ENCODE results near the gene KCNB1.
"Not testable (repeated sequence)": the region's sequence is repeated elsewhere in the genome, so short reads cannot be mapped to it uniquely, and the experiment has no call there.

Gene KCNB1

DNA sequence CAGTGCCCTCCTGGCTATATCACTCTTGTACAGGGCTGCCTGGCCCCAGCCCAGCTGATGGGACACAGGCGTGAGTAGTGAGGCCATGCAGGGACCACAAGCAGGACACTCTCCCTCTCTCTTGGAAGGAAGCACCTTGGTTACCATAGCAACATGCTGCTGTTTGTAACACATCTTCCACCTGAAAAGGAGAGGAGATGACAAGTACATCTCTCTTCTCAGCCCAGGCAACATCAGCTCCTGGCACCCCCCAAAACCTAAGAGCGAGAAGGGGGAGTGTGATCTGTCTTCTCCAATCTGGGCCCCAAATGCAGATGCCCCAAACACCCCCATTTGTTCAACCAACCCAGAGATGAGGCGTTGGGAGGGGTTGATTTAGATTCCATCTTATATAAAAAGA is 49.9 kb downstream of the KCNB1 start:
- no peak for DNase-seq

- no peak for DNase-seq
Measured at GRCh38 chr20:49431329-49431728, 51.1 kb downstream of the KCNB1 start.

DNA sequence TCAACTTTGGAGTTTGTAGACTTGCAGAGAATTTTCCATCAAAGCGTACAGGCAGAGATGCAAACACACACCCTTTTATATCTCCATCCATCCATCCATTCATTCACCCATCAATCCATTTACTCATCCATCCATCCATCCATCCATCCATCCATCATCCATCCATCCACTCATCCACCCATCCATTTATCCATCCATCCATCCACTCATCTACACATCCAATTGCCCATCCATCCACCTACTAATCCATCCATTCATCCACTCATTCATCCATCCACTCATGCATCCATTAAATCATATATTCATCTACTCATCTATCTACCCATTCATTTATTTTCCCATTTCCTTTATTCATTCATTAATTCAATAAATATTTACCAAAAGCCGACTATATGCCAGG is 52.1 kb downstream of the KCNB1 start:
- no peak for DNase-seq

- DNase-seq = no peak
Measured at GRCh38 chr20:49427751-49428518, 54.5 kb downstream of the KCNB1 start.

GRCh38 chr20:49426873-49427272 is 55.6 kb downstream of the KCNB1 start:
- DNase-seq = no peak

GRCh38 chr20:49426395-49426794 is 56.1 kb downstream of the KCNB1 start:
- no peak for DNase-seq

GRCh38 chr20:49424536-49424935 is 57.9 kb downstream of the KCNB1 start:
- no peak for DNase-seq

DNA sequence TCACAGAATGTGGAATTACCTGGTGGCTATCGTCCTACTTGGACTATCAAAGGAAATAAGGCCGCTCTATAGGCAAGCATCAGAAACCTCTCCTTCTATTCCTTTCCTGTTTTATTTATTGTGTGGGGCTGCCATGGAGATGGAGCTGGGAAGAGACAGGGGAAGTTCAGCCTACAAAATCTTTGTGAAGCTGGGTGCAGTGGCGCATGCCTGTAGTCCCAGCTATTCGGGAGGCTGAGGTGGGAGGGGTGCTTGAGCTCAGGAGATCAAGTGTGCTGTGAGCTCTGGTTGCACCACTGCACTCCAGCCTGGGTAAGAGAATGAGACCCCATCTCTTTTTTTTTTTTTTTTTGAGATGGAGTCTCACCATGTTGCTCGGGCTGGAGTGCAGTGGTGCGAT is 60.3 kb downstream of the KCNB1 start:
- no peak for DNase-seq

DNA sequence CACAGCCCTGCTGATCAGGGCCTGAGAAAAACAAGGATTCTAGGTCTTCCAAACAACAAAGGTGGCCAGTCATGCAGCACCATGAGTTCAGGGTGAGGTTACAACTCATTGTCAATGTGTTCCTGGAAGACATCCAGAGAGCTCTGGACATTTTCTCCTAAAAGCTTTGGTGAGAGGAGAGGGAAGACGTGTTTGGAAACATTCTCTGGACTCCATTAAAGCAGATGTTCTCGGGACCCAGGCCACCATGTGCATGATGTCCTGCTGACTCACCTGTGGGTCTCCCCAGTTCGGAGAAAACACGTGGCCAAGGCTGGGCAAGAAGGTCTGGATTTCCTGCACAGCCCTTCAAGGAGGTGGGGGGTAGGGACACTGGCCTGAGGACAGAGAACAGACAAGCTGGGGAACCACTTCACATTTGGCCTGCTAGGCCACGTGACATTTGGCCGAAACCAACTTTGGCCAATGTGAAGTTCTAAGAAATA is 61.6 kb downstream of the KCNB1 start:
- no peak for DNase-seq

DNA sequence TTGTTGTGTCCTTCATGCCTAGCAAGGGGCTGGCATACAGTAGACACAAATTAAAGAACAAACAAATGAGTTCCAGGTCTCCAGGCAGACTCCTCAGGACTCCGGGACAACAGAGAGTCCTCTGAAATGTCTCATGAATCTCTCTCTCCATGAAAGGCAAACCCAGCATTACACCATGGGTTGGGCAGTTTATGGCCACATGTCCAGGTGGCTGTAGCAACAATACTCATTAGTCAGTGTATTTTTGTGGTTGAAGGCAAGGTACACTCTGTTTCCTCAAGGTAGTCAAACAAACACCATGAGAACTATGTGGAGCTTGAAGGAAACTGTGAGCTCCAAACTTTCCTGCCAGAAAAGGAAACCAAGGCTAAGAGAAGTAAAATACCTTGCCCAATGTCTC is 62.2 kb downstream of the KCNB1 start:
- no peak for DNase-seq

- DNase-seq = no peak
Measured at GRCh38 chr20:49419785-49420184, 62.7 kb downstream of the KCNB1 start.

- DNase-seq = no peak
Measured at GRCh38 chr20:49418809-49419208, 63.7 kb downstream of the KCNB1 start.

DNA sequence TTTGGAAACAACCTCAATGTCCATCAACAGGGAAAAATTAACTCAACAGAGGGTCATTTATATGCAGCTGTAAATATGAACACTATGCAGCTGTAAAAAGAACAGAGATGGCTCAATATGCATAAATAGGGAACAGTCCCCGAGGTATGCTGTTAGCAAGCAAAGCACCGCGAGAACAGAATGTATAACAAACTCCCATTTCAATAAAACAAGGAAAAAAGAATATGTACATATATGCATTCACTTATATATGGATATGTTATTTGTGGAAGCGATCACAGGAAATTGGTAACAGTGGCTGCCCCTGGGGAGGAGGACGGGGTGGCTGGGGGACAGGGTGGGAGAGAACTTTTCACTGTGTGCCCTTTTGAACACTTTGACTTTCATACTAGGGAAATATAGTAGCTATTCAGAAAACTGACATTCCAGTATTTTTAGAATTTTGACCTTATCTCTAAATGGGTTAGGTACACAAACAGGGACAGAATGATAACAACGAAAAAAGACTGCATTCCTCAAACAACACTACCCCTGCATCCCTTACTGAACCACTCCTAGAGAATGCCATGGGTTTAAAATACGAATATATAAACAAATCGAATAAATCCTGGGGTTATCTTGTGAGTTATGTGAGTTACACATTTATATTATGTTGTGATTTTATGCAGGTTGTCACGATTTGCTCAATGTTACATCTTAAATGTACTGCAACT is 64.5 kb downstream of the KCNB1 start:
- no peak for DNase-seq

DNA sequence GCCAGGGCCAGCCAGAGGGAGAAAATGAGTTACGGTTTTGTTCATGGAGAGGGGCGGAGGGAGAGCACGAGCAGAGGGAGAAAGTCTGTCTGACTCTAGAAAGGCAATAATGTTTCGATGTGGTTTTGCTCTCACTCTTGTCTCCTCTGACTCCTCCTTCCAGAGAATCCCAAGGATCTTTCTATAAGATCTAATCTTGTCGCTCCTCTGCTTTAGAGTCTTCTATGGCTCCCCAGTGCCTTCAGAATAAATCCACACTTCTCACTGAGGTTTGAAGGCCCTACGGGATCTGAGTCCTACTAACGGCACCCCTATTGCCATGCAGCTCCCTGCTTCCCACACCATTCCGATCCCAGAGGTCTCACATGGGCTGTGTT is 66.8 kb downstream of the KCNB1 start:
- DNase-seq = no peak

DNA sequence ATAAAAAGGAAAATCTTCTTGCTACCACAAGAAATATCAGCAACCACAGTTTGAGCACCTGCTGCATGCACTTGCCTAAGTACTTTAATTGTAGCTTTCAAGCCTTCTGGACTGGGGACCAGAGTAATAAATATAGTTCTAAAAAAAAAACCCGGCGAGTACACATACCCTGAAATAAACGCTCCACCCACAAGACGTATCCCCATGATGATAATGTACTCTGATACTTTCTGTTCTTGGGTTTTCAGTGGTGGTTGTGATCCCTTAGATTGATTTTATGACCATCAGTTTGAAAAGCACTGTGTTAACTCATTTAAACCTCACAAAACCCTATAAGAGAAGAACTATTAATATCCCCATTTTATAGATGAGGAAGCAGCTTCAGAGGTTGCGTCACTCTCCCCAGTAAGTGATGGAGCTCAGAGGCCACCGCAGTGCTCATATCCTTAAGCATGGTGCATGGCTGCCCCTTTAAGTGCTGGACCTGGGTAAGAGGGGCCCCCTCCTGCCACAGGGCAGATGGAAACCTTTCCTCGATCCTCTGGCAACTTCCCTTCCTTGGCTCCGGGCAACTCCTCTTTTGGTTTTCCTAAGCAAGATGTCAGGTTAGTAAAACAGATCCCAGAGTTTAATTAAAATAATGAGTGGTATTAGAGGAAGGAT is 67.3 kb downstream of the KCNB1 start:
- no peak for DNase-seq

DNA sequence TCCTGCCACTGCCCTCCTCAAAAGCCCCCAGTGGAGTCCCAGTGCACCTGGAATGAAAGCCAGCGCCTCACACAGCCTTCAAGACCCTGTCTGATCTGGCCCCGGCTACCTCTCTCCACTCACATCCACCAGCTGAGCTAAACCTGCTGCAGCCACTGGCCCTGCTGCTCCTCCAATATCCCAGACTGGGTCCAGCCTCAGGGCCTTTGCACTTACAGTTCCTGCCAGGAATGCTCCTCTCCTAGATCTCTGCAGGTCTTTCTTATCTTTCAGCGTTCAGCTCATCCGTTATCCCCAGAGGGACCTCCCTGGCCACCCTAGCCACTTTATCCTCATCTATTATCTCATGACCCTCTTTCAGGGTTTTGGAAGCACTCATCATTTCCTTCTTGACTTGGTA is 68.8 kb downstream of the KCNB1 start:
- DNase-seq = no peak

GRCh38 chr20:49412953-49413352 is 69.5 kb downstream of the KCNB1 start:
- no peak for DNase-seq

- DNase-seq = no peak
Measured at GRCh38 chr20:49412254-49412653, 70.2 kb downstream of the KCNB1 start.

DNA sequence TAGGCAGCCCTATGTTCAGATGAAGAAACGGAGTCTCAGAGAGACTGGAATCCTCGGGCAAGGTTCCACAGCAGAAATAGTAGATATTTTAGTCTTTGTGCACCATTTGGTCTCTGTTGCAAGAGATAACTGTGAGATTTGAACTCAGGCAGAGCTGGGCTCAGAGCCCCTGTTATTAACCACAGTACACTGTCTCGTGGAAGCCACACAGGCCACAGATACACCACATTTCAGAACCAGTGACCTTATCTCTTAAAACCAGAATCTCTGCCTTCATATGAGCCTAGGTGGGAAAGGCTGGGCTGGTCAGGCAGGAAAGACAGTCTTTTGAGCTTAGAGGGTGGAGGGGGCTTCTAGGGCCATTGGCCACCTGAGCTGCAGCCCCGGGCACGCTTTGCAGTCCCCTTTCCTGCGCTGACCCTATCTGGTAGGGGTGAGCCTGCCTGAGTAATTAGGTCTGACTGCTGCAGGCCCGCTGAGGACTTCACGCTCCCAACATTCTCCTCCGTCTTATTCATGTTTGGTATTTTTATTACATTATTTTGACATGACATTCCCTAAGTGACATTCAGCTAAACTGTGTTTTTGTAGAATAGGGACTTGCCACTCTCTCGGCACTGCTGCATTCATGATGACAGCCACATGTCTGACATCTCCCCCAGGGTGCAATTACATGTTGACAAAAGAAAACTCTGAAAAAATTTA is 71.1 kb downstream of the KCNB1 start:
- no peak for DNase-seq

GRCh38 chr20:49409975-49410621 is 72.4 kb downstream of the KCNB1 start:
- DNase-seq = not testable (repeated sequence)

- DNase-seq = no peak
Measured at GRCh38 chr20:49409302-49409974, 73.0 kb downstream of the KCNB1 start.

- no peak for DNase-seq
Measured at GRCh38 chr20:49408509-49409104, 73.9 kb downstream of the KCNB1 start.
